SJCRH30 (cell line): ENCODE measurements around the gene SLC43A1. TPM values are rescaled to one million over a fixed set of nuclear protein-coding genes. Genes with fewer than 3 reads are reported as not detected.
"Not testable (repeated sequence)": the region's sequence is repeated elsewhere in the genome, so short reads cannot be mapped to it uniquely, and the experiment has no call there.

Experiments used
- DNase-seq, 2 experiments: peaks; one replicate each; pipeline ENCODE4 v3.0.0-alpha.2; 2015 to 2020
- H3K27ac ChIP-seq: fragments of 250-450 bp; sonication (Bioruptor Pico); 2 replicates; pipeline ENCODE4 v1.5.1; 2020; ENCODE audit warnings: mild to moderate bottlenecking, moderate library complexity
- H3K27me3 ChIP-seq: fragments of 250-450 bp; sonication (Bioruptor Pico); 2 replicates; pipeline ENCODE4 v1.5.1; 2020; ENCODE audit warnings: mild to moderate bottlenecking, moderate library complexity
- H3K36me3 ChIP-seq: fragments of 250-450 bp; sonication (Bioruptor Pico); 2 replicates; pipeline ENCODE4 v1.5.1; 2020; ENCODE audit warnings: mild to moderate bottlenecking, moderate library complexity
- H3K4me1 ChIP-seq: fragments of 250-450 bp; sonication (Bioruptor Pico); 2 replicates; pipeline ENCODE4 v1.5.1; 2020; ENCODE audit warnings: mild to moderate bottlenecking, moderate library complexity
- H3K4me3 ChIP-seq: fragments of 250-450 bp; sonication (Bioruptor Pico); 2 replicates; pipeline ENCODE4 v1.5.1; 2020; ENCODE audit warnings: mild to moderate bottlenecking, moderate library complexity
- H3K9me3 ChIP-seq: fragments of 250-450 bp; sonication (Bioruptor Pico); replicated peaks from 2 replicates; pipeline ENCODE4 v1.5.1; 2020; ENCODE audit warnings: mild to moderate bottlenecking, moderate library complexity
- total RNA-seq: library from RNA; depleted of rRNA; stranded (reverse); fragments of >200 nt; shearing (Covaris generic); gene quantifications from 2 replicates; pipeline ENCODE4 v1.2.3, GENCODE V29; 2014

SLC43A1 gene
- total RNA-seq, 1 experiment from 2014 or later: 8.8 TPM

GRCh38 chr11:57458410-57459163 lies 56.9 kb downstream of the SLC43A1 start:
- DNase-seq: peak; percentile 54 to 77
- Histone ChIP-seq H3K36me3 (no peaks in the 10 kb centered on the region), H3K27me3 (peaks cover 32% of the 10 kb centered on the region), H3K4me1 (peaks cover 3% of the 10 kb centered on the region), H3K9me3 (no peaks in the 10 kb centered on the region), H3K4me3 (peak overlapping the region; percentile 39), H3K27ac (no peak overlapping the region)

- H3K9me3 ChIP-seq: no peaks in the 10 kb centered on the region
- H3K27ac ChIP-seq: no peak overlapping the region
- DNase-seq: no peak
- no peak overlapping the region for H3K4me3 ChIP-seq
- H3K36me3 ChIP-seq: no peaks in the 10 kb centered on the region
- H3K27me3 ChIP-seq: peaks cover 27% of the 10 kb centered on the region
- H3K4me1 ChIP-seq: peaks cover 3% of the 10 kb centered on the region
Observed at GRCh38 chr11:57458060-57458409, 57.5 kb downstream of the SLC43A1 start.

GRCh38 chr11:57457643-57458023 lies 57.9 kb downstream of the SLC43A1 start:
- H3K9me3 ChIP-seq: no peaks in the 10 kb centered on the region
- peaks cover 3% of the 10 kb centered on the region for H3K4me1 ChIP-seq
- no peaks in the 10 kb centered on the region for H3K36me3 ChIP-seq
- peaks cover 24% of the 10 kb centered on the region for H3K27me3 ChIP-seq
- H3K4me3 ChIP-seq: no peak overlapping the region
- no peak overlapping the region for H3K27ac ChIP-seq
- no peak for DNase-seq

GRCh38 chr11:57456960-57457642 lies 58.4 kb downstream of the SLC43A1 start:
- peak; percentile 74 to 89 for DNase-seq
- Histone ChIP-seq H3K27ac (no peak overlapping the region), H3K27me3 (peaks cover 19% of the 10 kb centered on the region), H3K9me3 (no peaks in the 10 kb centered on the region), H3K36me3 (no peaks in the 10 kb centered on the region), H3K4me1 (peaks cover 3% of the 10 kb centered on the region), H3K4me3 (no peak overlapping the region)

GRCh38 chr11:57453543-57454177 lies 61.8 kb downstream of the SLC43A1 start:
- no peak overlapping the region for H3K27ac ChIP-seq
- DNase-seq: no peak

GRCh38 chr11:57446055-57446454 lies 69.4 kb downstream of the SLC43A1 start:
- H3K4me1 ChIP-seq: no peaks in the 10 kb centered on the region
- H3K9me3 ChIP-seq: no peaks in the 10 kb centered on the region
- H3K27me3 ChIP-seq: no peaks in the 10 kb centered on the region
- no peak overlapping the region for H3K4me3 ChIP-seq
- no peak for DNase-seq
- H3K36me3 ChIP-seq: no peaks in the 10 kb centered on the region
- no peak overlapping the region for H3K27ac ChIP-seq

More at GRCh38 chr11:57453543-57454177, 61.8 kb downstream of the SLC43A1 start:
- Histone ChIP-seq H3K27me3 (no peaks in the 10 kb centered on the region; the same call in 1 of the 2 replicates), H3K9me3 (no peaks in the 10 kb centered on the region), H3K36me3 (no peaks in the 10 kb centered on the region), H3K4me3 (no peak overlapping the region), H3K4me1 (no peaks in the 10 kb centered on the region; the same call in none of the 2 replicates)

GRCh38 chr11:57445122-57445394 lies 70.4 kb downstream of the SLC43A1 start:
- H3K4me1 ChIP-seq, H3K27ac ChIP-seq, H3K4me3 ChIP-seq, H3K27me3 ChIP-seq, DNase-seq, H3K36me3 ChIP-seq, H3K9me3 ChIP-seq: not testable (repeated sequence)

GRCh38 chr11:57444362-57445121 lies 71.0 kb downstream of the SLC43A1 start:
- H3K9me3 ChIP-seq: no peaks in the 10 kb centered on the region
- no peaks in the 10 kb centered on the region for H3K4me1 ChIP-seq
- no peak for DNase-seq
- H3K27ac ChIP-seq: no peak overlapping the region
- H3K36me3 ChIP-seq: no peaks in the 10 kb centered on the region
- no peaks in the 10 kb centered on the region for H3K27me3 ChIP-seq
- no peak overlapping the region for H3K4me3 ChIP-seq

GRCh38 chr11:57440744-57441414 lies 74.6 kb downstream of the SLC43A1 start:
- Histone ChIP-seq H3K27ac (no peak overlapping the region), H3K4me3 (no peak overlapping the region), H3K4me1 (no peaks in the 10 kb centered on the region), H3K27me3 (no peaks in the 10 kb centered on the region), H3K36me3 (no peaks in the 10 kb centered on the region), H3K9me3 (no peaks in the 10 kb centered on the region)
- no peak for DNase-seq

GRCh38 chr11:57439786-57440185 lies 75.7 kb downstream of the SLC43A1 start:
- H3K27me3 ChIP-seq: no peaks in the 10 kb centered on the region
- DNase-seq: no peak

GRCh38 chr11:57438345-57439285 lies 76.9 kb downstream of the SLC43A1 start:
- no peaks in the 10 kb centered on the region for H3K36me3 ChIP-seq
- DNase-seq: no peak
- no peak overlapping the region for H3K4me3 ChIP-seq
- no peak overlapping the region for H3K27ac ChIP-seq
- H3K27me3 ChIP-seq: 0 out of 2 replicates have a peak, but pooled peaks cover under 1% of the 10 kb centered on the region
- no peaks in the 10 kb centered on the region for H3K4me1 ChIP-seq
- H3K9me3 ChIP-seq: no peaks in the 10 kb centered on the region

More at GRCh38 chr11:57439786-57440185, 75.7 kb downstream of the SLC43A1 start:
- Histone ChIP-seq H3K4me3 (no peak overlapping the region), H3K36me3 (no peaks in the 10 kb centered on the region), H3K9me3 (no peaks in the 10 kb centered on the region), H3K27ac (no peak overlapping the region), H3K4me1 (no peaks in the 10 kb centered on the region)

GRCh38 chr11:57436031-57436430 lies 79.5 kb downstream of the SLC43A1 start:
- Histone ChIP-seq H3K9me3 (no peaks in the 10 kb centered on the region), H3K36me3 (no peaks in the 10 kb centered on the region), H3K27ac (no peak overlapping the region), H3K4me3 (no peak overlapping the region), H3K27me3 (peaks cover 4% of the 10 kb centered on the region; the same call in 1 of the 2 replicates), H3K4me1 (no peaks in the 10 kb centered on the region)
- DNase-seq: no peak

- H3K4me3 ChIP-seq: no peak overlapping the region
- no peaks in the 10 kb centered on the region for H3K36me3 ChIP-seq
- no peak overlapping the region for H3K27ac ChIP-seq
- H3K9me3 ChIP-seq: no peaks in the 10 kb centered on the region
- DNase-seq: no peak
- no peaks in the 10 kb centered on the region for H3K4me1 ChIP-seq
- H3K27me3 ChIP-seq: peaks cover 4% of the 10 kb centered on the region; the same call in 1 of the 2 replicates
Observed at GRCh38 chr11:57434640-57435546, 80.6 kb downstream of the SLC43A1 start.
